GM03348 (cell line): ENCODE measurements around the gene TDRD9.
A peak's percentile ranks its signal among the peaks of the same experiment; 100 is the strongest.

Source experiments
- DNase-seq: peaks from one replicate; pipeline ENCODE4 v3.0.0; 2012; ENCODE audit warnings: low spot score

The TDRD9 gene

DNA sequence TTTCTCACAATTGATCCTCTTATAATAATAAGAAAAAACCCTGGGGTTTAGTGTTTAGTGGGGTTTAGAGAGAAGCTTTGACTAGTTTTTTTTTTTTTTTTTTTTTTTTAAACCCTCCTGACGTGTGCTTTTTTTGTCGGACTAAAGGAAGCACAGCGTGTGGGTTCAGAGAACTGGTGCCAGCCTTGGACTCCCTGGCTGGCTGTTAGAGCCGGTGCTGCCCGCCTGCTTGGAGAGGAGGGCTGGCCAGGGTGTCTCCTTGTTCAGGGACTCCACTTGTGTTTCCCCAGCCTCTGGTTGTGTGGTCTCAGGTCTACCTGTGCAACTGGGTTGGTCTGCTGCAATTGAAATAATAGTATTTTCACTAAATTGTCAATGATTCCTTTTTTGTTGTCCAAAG is 103.1 kb downstream of the TDRD9 start:
- no peak for DNase-seq

DNA sequence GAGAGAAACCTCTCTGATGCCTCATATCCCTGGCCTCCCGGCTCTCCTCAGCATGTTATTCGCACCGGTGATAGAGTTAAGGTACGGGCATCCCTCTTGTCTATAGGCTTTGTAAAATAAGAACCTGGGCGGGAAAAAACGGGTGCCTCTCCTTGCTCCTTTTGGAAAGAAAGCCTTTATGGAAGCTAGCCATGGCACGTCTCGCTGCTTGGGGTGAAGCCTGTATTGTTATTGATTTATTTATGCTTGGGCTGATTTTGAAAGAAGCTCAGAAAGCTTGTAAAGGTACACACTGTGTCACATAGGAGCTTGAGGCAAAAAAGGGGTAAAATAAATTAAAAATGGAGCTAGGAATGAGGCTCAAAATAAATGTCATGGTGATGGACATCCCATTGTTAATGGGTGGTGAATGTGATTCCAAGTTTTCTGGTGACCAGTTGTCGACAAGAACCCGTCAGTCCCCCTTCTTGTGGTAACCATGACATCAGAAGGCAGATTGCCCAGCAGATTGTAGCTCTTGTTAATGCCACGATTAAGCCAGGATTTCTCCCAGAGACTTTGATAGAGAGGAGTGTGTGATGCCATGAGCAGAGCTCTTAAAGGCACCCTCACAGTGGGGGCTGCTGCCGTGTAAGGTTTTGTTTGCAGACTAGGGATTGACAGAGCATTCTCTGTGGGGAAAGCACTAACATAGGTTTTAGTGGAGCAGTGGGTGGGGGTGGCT is 106.9 kb downstream of the TDRD9 start:
- DNase-seq: no peak

DNA sequence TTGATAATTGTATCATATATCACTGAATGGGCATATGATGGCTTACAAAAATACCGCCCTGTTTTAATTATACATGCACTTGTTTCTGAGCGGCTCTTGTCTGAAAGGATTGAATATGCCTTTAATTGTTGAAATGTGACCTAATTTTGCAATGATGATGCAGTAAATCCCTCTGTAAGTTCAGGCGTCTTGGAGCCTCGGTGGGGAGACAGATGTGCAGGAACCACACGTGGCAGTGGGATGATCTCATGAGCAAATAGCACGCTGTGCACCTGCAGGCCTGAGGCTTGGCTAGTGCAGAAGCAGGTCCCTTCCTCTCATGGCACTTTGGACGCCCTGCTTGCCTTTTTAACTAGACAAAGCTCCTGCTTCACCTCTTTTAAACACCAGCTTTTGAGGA is 108.0 kb downstream of the TDRD9 start:
- no peak for DNase-seq

DNA sequence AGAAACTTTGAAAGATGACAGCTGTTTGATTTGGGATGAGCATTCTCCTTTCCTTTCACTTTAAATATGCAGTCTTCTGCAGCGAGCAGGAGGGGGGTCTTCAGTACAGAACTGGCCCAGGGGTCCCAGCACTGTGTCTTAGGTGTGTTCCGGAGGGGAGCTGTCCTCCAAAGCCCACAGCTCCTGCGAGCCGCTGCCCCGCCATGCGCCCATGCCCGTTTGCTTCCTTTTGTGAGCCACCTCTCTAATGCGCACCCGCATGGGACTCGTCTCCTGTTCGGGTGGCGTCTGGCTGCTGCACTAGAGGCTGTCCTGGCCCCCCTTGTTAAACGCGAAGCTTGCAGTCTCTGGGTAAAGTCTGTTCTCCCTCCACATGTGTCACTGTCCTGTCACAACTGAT is 108.8 kb downstream of the TDRD9 start:
- DNase-seq: no peak

DNA sequence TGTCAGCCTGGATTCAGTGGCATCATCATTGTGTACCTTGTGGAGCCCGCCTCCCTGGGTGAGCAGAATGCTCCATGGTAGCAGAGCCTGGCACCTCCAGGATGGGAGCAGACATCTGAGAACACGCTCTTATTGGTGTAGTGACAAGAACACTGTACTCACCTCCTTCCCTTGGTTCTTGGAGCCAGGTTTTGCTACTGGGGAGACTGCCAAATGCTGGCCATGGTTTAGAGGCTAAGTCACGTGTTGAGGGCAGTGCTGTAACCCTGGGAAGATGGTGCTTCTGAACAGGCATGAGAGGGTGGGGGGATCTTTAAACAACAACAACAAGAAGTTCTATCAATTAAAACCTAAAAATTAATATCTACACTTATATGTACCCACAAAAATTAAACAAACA is 109.6 kb downstream of the TDRD9 start:
- no peak for DNase-seq

DNA sequence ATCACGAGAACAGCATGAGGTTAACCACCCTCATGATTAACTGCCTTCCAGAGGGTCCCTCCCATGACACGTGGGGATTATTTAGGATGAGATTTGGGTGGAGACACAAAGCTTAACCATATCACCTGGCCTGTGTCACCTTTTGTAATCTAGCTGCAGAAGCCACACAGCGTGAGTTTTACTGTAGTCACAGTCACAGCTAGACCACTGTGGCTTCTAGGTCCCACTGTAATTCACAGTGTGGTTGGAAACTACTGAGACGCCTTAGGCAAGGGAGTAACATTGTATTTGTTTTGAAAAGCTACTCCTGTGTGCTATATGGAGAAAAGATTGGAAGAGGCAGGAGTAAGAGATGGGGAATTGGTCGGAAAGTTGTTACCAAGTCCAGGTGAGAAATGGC is 111.0 kb downstream of the TDRD9 start:
- no peak for DNase-seq

DNA sequence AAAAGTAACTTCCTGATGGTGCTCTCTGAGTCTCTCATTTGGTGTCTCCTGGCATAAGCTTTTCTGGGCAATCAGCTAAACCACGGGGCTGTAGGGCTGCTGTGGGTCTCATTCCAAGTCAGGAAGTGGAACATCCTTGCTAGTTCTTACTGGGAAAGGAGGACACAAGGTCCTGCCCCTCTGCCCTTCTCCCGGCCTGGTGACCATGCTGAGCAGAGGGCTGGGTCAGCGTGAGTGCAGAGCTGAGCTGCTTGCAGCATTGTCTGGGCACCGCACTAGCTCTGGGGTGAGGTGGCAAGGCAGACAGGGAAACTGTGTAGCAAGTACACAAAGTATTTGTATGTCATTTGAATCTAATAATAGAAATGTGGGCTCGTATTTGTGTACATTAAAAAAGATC is 112.3 kb downstream of the TDRD9 start:
- DNase-seq: no peak

DNA sequence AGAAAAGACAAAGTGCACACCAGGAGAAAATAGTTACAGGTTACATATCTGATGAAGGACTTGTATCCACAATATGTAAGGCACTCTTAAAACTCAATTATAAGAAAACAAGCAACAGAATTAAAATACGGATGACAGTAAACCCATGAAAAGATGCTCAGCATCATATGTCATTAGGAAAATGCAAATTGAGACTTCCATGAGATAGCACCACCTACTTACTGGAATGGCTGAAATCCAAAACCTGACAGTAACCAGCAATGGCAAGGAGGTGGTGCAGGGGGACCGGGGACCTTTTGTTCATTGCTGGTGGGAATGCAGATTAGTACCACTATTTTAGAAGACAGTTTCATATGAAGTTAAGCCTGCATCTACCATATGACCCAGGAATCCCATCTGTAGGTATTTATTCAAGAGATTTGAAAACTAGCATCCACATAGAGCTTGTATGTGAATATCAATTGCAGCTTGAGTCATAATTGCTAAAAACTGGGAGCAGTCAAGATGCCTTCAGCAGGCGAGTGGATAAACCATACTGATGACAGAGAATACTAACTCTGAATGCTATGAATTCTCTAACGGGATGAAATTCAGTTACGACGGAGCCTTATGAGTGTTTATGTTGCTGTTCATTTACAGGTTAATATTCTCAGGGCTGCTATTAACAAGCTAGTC is 113.3 kb downstream of the TDRD9 start:
- DNase-seq: no peak

DNA sequence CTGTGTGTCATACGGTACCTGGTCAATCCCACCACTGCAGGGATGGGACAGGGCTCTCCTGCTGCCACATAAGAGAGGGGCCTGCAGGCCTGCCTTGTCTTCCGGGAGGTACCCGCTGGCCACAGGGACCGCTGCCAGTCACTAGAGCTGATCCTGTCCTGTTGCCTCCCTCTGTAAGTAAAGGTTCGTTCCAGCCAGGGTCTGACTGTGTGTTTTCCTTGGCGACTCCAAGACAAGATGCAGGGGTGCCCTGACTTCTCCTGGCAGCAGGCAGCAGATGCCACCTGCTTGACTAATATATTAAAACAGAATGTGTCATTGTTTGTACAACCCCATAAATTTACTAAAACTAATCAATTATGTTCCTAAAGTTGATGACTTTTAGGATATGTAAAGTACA is 115.8 kb downstream of the TDRD9 start:
- DNase-seq: no peak

DNA sequence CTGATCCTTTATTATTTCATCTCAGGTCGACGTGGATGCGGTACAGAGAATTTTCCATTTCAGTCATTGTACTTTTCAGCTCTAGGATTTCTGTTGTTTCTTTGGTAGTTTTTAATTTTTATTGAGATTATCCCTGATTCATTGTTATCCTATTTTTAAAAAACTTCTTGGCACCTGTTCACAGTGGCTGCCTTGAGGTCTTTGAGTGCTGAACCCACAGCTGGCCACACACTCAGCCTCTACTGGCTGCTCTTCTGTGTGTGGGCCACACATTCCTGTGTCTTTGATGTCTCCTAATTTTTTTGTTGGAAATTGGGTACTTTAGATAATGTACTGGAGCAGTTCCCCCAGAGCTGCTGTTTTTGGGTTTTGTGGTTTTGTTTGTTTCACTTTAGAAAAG is 119.5 kb downstream of the TDRD9 start:
- DNase-seq: no peak

DNA sequence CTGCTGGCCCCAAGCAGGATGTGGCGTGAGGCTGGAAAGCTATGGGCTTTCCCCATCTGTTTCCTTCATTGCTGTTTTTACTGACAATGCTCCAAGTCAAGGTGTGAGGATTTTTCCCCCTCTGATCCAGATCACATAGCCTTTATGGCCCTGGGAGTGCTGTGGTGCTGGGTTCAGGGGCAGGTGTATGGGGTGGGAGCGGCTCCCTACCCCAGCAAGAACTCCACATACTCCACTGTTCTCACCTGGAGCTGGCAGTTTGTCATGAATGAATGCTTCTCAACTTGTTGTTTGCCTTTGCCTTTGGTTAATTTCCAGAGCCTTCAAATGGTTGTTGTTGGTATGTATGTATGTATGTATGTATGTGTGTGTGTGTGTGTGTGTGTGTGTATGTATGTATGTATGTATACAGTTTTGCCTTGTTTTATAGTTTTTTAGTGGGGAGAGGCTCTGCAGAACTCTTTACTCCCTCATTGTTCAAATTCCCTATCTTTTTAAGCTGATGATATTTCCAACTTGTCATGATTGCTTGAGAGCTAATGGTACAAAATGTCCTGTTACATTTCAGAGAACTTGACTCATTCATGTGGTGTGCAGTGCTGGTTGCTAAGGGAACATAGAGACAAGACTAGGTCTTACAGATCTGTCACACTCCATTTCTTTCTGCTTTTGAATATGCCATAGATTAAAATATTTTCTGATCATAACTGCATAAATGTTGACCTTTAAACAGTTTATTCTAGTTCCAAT is 120.7 kb downstream of the TDRD9 start:
- DNase-seq: peak; percentile 37

DNA sequence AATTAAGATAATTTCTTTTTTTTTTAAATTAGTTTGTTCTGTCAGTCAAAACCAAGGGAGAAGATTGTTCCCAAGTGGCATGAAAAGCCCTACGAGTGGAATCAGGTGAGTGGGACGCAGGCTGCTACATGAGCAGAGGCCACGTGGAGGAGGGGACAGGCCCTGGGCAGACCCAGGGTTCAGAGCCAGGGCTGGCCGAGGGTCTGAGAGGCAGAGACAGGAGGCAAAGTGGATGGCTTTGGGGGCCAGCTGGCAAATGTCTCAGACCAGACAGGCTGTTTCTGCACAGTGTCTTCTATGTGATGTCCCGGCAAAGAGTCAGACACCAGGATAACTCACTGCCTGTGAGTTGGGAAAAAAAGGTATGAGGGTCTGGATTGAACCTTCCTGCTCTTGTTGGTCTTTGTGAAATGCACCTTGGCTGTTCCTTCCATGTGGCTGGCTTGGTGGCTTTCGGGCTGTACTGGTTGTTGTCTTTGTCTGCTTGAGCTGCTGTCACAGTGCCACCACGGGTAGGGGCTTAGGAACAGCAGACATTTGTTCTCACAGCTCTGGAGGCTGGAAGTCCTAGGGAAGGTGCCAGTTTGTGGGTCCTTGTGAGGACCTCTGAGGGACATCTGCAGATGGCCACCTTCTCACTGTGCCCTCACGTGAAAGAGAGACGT is 121.5 kb downstream of the TDRD9 start:
- DNase-seq: no peak

DNA sequence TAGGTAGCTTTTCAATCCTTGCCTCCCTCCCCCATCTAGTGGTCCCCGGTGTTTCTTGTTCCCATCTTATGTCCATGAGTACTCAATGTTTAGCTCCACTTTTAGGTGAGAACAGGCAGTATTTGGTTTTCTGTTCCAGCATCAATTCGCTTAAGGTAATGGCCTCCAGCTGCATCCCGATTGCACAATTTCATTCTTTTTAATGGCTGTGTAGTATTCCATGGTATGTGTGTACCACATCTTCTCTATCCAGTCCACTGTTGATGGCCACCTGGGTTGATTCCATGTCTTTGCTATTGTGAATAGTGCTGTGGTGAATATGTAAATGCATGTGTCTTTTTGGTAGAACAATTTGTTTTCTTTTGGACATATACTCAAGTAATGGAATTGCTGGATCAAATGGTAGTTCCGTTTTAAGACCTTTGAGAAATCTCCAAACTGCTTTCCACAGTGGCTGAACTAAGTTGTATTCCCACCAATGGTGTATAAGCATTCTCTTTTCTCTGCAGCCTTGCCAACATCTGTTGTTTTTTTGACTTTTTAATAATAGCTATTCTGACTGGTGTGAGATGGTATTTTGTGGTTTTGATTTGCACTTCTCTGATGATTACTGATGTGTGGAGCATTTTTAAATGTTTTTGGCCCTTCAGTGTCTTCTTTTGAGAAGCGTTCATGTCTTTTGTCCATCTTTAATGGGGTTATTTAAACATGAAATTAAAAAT is 123.0 kb downstream of the TDRD9 start:
- no peak for DNase-seq

DNA sequence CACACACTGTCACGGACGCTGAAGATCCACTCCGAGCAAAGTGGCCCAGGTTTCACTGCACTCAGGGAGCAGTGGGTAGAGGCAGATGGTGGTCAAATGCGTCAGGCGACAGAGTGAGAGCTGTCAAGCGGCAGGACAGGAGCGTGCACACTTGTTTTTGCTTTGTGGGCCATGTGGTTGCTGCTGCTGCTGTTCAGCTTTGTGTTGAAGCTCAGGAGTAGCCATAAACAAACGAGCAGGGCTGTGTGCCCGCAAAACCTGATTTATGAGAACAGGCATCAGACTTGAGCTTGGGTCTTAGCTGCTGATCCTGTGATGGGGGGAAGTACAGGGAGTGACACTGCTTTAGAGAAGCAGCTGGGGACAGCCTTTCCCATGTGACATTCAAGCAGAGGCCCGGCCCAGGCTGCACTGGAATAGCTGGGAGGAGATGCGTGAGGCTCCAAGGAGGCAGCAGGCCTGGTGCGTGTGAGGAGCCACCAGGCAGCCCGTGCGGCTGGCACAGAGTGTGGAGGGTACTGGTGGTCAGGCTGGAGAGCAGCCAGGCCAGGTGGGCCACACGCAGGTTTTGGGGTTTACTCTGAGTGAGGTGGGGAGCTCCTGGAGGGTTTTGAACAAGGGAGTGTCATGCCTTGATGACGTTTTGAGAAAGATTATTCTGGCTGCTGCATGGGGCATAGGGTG is 126.1 kb downstream of the TDRD9 start:
- DNase-seq: no peak

DNA sequence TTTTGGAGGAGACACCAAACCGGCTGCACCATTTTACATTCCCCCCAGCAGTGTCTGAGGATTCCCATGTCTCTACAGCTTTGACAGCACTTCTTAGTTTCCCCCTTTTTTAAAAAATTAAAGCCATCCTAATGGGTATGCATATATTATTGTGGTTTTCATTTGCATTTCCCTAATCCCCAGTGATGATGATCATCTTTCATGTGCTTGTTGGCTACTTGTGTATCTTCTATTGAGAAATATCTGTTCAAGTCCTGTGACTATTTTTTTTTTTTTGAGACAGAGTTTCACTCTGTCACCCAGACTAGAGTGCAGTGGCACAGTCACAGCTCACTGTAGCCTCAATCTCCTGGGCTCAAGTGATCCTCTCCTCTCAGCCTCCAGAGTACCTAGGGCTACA is 134.0 kb downstream of the TDRD9 start:
- no peak for DNase-seq

DNA sequence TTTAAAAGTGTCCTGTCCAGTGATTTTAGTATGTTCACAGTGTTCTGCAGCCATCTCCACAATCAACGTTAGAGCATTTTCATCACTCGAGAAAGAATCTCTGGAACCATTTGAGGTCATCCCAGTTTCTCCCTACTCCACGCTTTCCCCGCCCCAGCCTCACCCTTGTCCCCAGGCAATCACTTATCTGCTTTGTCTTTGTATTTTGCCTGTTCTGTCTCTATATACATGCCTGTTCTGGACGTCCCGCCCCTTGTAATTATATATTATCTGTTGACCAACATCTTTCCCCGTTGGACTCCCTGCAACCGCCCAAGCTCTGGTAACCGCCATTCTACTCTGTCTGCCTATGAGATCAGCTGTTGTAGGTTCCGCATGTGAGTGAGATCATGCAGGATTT is 135.7 kb downstream of the TDRD9 start:
- DNase-seq: no peak

DNA sequence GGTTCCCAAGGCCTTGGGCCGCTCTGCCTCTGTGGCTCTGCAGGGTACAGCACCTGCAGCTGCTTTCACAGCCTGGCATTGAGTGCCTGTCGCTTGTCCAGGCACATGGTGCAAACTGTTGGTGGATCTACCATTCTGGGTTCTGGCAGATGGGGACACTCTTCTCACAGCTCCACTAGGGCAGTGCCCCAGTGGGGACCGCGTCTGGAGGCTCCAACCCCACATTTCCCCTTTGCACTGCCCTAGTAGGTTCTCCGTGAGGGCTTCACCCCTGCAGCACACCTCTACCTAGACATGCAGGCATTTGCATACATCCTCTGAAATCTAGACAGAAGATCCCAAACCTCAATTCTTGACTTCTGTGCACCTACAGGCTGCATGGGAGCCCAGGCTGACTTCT is 138.0 kb downstream of the TDRD9 start:
- DNase-seq: no peak

DNA sequence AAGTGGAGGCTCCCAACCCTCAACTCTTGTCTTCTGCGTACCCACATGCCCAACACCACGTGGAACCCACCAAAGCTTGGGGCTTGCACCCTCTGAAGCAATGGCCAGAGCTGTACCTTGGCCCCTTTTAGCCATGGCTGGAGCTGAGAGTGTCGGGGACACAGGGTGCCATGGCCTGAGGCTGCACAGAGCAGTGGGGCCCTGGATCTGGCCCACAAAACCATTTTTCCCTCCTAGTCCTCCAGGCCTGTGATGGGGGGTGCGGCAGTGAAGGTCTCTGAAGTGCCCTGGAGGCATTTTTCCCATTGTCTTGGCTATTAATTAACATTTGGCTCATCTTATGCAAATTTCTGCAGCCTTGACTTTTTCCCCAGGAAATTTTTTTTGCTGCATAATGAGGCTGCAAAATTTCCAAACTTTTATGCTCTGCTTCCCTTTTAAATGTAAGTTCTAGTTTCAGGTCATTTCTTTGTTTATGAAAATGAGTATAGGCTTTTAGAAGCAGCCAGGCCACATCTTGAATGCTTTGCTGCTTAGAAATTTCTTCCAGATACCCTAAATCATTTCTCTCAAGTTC is 138.6 kb downstream of the TDRD9 start:
- DNase-seq: no peak

DNA sequence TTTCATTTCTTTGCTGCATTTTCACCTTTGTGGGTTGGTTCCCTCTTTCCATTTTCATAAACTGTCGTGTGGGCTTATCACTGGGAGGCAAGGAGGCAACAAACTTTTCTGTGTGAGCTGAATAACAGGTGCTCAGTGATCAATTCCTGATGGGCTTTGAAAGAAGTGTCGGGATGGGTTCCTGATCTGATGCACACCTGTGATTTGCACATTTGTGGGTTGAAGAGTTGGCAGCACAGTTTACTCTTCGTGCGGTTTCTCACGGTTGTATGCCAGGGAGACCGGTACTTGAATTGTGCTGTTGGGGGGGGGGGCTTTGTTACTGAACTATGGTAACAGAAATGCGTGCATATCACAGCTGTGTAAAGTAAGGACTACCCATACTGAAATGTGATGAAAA is 141.3 kb downstream of the TDRD9 start:
- DNase-seq: no peak

DNA sequence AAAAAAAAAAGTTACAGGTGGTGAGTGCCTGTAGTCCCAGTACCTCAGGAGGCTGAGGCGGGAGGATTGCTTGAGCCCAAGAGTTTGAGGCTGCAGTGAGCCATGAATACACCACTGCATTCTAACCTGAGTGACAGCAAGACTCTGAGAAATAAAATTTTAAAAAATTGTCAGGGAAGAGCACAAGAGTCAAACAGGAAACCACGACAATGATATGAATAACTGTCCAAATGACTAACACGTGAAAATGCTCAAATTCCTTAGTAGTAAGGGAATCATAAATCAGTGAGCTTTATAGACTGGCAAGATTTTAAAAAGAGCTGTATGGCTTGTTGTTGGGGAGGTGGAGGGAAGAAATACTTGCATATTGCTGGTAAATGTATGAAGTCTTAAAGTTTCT is 144.3 kb downstream of the TDRD9 start:
- no peak for DNase-seq

DNA sequence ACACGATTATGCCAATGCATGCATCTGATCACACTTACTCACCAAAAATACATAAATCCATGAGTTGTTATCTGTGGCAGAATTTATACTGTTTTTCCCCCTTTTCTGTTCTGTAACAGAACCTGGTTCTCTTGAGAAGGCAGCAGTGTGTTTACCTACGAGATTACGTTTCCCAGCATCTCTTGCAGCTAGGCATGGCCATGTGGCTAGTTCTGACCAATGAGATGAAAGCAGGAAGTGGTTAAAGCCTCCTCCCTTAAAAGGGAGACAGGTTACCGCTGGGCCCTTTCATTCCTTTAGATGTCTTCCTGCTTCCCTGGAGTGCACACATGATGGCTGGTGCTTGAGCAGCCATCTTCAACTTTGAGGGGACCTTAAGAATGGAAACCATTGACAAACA is 145.5 kb downstream of the TDRD9 start:
- no peak for DNase-seq
